Measurements from ENCODE around the gene TNRC6C.
A peak's percentile ranks its signal among the peaks of the same experiment; 100 is the strongest.

The TNRC6C gene

DNA sequence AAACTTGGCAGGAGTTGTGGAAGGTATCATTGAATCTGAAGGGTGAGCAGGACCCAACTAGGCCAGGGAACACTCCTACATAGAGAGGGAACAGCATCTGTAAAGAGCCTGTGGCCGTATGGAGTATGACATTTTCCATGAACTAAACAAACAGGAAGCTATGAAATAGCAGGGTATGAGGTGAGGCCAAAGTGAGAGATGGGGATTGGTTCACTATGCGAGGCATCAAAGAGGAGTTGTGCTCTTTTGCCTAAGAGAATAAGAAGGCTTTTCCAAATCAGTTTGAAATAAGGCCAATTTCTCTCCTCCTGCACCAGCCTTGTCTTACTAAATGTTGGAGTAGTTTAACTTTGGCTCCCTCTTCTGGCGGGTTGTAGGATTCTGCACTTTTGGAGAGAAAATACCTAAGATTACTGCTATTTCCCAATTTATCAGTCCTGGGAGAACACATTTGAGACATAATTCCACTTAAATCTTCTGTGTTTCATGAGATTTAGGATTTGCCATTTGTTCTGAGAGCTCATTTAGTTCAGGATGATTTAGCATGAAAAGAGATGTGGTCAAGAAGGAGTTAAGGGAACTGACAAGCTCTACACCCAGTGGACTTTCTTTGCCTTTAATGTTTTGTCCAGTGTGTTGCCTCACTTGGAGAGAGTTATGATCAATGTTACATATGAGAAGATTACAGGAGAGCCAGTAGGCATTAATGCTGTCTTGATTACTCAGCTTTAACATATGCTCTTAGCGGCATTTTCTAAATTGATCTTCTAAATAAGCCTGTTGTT, 55.4 kb downstream of the TNRC6C start:
- peak; percentile 59 for DNase-seq (ENCODE audit: low spot score)

- no peak for DNase-seq (ENCODE audit: low spot score)
Observed at GRCh38 chr17:78014646-78015045, 56.1 kb downstream of the TNRC6C start.

- no peak for DNase-seq (ENCODE audit: low spot score)
Observed at GRCh38 chr17:78016852-78017251, 58.3 kb downstream of the TNRC6C start.

DNA sequence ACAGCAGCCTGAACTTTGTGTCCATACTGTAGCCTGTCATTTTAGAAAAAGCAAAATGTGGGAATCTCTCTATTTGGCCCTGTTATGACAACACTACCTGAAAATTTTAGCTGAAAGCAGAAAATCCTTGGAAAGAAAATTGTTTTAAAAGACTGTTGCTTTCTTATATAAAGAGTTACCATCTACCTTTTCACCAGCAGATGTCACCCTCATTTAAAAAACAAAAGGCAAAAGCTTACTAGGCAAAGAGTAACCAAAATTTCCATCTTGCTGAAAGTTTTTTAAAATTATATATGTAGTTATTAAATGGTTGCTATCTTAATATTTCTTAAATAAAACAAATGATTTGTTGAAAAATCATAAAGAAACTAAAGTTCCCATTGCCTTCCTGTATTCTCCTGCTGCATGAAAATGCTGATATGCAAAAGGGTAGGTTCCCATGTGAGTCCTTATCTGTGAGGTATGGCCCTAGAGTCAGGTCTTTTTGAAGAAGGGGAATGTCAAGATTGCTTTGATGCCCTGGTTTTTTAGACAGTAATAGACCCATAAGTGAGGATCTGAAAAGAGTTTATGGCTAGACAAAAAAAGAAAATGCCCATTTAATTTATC, 61.0 kb downstream of the TNRC6C start:
- DNase-seq (ENCODE audit: low spot score) = peak; percentile 50

- DNase-seq (ENCODE audit: low spot score) = no peak
Observed at GRCh38 chr17:78019976-78020716, 61.6 kb downstream of the TNRC6C start.

DNA sequence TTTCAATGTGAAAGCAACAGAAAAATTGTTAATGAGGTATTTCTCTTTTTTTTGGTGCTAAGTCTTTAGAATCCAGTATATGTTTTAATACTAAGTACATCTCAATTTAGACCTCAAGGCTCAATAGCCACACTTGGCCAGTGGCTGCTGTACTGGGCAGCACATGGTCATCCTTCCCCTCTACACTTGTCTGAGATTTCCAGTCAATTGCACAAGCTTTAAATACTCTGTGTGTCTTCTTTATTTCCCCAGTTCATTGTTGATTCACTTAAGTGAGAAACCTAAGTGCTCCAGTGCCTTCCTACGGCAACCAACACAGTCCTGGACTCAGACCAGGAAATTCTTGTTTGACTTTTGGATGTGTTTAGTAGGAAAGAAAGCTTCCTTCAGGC, 62.2 kb downstream of the TNRC6C start:
- DNase-seq (ENCODE audit: low spot score) = no peak

GRCh38 chr17:78022425-78022824, 63.9 kb downstream of the TNRC6C start:
- no peak for DNase-seq (ENCODE audit: low spot score)

DNA sequence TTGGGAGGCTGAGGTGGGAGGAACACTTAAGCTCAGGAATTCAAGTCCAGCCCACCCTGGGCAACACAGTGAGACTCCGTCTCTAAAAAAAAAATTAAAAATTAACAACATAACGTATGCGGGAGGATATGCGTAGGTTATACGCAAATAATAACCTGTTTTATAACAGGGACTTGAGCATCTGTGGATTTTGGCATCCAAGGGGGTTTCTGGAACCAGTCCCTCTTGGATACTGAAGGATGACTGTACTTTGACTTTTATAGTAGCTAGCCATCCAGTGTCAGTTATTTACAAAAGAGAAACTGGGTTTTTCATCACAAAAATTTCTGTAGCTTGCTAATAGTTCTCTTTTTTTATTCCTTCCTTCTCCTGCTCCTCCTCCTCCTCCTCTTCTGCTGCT, 64.5 kb downstream of the TNRC6C start:
- no peak for DNase-seq (ENCODE audit: low spot score)

DNA sequence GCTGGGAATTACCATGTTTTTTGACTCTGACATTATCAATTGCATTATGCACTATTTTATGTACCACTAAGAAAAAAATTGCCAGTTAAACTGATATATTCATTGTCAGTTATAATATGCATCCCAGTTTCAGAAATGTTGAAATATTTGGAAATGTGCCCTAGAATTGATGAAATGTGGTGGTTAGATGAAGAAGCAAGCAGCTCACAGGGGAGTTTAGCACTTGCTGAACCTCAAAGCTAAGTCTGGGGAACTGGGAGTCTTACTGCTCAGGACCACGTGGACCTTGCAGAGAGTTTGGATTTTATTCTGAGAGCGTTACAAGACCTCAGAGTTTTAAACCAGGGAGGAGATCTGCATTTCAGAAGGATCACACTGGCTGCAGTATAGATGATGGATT, 67.9 kb downstream of the TNRC6C start:
- DNase-seq (ENCODE audit: low spot score) = no peak

GRCh38 chr17:78027121-78027520, 68.6 kb downstream of the TNRC6C start:
- no peak for DNase-seq (ENCODE audit: low spot score)

GRCh38 chr17:78029697-78030096, 71.2 kb downstream of the TNRC6C start:
- DNase-seq (ENCODE audit: low spot score) = no peak

DNA sequence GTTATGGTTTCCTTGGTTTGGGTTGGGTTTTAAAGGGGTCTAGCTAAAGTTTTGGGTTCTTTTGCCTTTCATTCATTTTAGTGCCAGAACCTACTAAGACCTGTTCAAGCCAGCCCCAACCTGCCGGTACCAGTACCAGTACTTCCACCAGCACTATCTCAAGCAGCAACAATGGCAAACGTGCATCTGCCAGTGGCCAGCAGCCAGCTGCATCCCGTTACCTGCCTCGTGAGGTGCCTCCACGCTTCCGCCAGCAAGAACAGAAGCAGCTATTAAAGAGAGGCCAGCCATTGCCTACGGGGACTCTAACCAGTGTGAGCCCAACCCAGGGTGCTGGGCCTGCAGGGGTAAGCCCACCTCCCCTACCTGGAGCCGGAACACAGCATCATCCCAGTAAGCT, 72.9 kb downstream of the TNRC6C start:
- DNase-seq (ENCODE audit: low spot score) = no peak

DNA sequence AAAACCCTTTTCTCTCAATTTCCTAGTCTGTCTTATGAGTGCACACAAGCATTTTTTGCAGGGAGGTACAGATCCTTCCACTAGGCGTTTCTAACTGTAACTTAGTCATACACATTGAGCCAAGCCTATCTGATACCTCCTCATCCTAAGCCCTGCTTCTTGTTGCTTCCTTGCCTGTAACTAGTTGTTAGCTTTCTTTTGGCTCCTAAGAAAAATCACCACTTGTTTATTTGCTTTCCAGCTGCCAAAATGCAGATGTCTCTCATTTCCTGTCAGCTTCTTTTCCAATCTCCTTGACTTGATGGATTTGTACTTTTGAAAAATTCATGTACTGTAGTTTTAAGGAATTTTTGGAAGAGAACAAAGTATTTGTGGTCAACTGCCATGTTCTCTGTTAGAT, 73.7 kb downstream of the TNRC6C start:
- no peak for DNase-seq (ENCODE audit: low spot score)

DNA sequence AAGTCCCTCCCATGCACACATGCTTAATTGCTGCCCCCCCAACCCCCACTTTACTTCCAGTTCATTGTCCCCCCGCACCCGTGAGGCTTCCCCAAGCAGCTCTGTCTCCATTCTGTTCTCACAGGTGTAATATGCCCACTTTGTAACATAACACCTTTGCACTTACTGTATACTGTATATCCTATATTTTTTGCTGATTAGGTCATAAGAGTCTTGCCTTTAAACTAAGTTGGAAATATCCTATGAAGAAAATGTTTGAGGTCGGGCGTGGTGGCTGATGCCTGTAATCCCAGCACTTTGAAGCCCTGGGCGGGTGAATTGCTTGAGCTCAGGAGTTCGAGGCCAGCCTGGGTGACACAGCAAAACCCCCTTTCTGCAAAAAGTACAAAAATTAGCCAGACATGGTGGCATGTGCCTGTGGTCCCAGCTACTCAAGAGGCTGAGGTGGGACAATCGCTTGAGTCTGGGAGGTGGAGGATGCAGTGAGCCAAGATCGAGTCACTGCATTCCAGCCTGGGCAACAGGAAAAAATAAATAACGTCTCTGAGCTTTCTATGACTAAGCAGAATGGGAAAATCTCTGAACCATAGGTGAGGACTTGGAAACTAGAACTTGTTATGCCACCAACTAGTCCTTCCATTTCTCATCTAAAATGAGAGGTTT, 76.1 kb downstream of the TNRC6C start:
- DNase-seq (ENCODE audit: low spot score) = no peak

DNA sequence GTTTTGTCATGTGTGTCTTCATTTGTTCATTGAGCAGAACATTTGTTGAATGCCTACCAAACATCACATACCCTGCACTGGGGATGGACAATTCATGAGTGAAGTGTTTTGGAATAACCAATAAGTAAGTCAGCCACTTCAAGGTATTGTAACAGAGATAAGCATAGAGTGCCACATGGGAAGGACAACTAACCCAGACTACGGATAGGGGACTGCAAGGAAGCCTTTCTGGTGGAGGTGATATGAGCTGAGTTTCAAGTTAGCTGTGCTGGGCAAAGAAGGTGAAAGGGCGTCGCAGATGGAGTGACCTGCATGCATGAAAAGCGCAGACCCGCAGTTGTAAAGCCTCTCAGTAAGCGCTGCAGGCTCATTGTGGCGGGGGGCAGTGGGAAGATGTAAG, 78.8 kb downstream of the TNRC6C start:
- DNase-seq (ENCODE audit: low spot score) = no peak

- no peak for DNase-seq (ENCODE audit: low spot score)
Observed at GRCh38 chr17:78038748-78039288, 80.3 kb downstream of the TNRC6C start.

DNA sequence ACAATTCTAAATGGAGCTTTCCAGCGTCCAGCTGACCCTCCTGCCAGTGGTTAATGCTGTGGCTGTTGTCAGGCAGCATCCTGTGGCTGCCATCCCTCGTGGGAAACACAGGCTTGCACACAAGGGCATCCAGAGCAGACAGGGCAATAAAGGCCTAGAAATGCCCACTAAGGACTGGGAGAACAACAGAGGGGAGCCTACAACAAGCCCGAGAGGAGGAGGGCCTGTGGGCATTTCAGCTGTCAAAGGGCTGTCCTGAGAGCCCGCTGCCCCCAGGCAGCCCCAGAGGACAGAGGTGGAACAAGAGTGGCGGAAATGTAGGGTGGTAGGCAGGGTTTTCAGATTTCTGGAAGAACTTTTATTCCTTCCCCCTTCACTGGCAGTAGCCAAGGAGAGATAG, 81.1 kb downstream of the TNRC6C start:
- DNase-seq (ENCODE audit: low spot score) = no peak

- peak; percentile 85 for DNase-seq (ENCODE audit: low spot score)
Observed at GRCh38 chr17:78040440-78041385, 82.2 kb downstream of the TNRC6C start.

DNA sequence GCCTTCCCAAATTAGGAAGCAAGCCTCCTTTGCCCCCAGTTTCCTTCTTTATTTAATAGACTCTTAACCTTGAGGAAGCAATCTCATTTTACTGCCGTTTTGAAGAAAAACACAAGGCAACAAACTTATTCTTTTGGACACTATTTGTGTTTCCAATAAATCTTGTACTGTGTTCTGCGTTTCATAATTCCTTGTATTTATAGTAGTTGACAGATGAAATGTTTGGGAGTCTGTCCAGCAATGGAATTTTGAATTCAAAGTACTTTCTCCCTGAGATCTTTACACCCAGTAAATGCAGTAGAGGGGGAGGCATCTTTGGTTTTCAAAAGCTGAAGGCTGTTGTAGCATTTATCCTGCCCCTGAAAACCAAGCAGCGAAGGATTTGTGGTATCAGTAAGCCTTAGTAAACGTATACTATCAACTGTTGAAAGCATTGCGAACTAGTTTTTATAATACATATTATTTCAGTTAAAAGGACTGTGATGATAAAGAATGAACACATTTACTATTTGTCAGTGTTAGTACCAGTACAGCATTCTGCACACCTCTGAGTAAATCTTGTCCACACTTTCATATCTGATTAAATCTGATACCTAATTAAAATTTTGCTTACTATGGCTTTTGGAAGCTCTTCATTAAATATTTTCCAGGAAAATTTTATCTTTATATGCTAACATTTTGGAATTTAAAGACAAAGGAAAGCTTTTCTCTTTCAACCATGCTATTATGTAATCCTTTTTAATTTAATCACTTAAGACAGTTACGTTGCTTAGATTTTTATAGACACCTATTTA, 83.1 kb downstream of the TNRC6C start:
- no peak for DNase-seq (ENCODE audit: low spot score)

- DNase-seq (ENCODE audit: low spot score) = no peak
Observed at GRCh38 chr17:78042542-78042941, 84.0 kb downstream of the TNRC6C start.
